ENCODE results near the gene C7orf33.

GRCh38 chr7:148571381-148571780 lies 19.2 kb upstream of the C7orf33 start:
- TF ChIP-seq CTCF (IDR thresholded peaks at IDR 0.05) (no peak), POLR2A (IDR thresholded peaks at IDR 0.05) (no peak)
